Activated CD4-positive, alpha-beta T cell treated with anti-CD3 and anti-CD28 coated beads for 4 hours (primary cell): ENCODE data around the gene ID4.
"Not testable (repeated sequence)": the region's sequence is repeated elsewhere in the genome, so short reads cannot be mapped to it uniquely, and the experiment has no call there.

Source experiments
- DNase-seq, 2 donors: peaks; one replicate each; pipeline ENCODE4 v3.0.0-alpha.2; 2020

ID4 gene

GRCh38 chr6:19834858-19835257, 2.3 kb upstream of the ID4 start:
- DNase-seq: no peak

- no peak for DNase-seq
These were observed 1.6 kb upstream of the ID4 start for GRCh38 chr6:19835605-19836004.

- no peak for DNase-seq
These were observed 606 bp downstream of the ID4 start for GRCh38 chr6:19837511-19838441.

GRCh38 chr6:19838442-19839236, 1.5 kb downstream of the ID4 start:
- DNase-seq: no peak

GRCh38 chr6:19839237-19839546, 2.0 kb downstream of the ID4 start:
- DNase-seq: no peak

GRCh38 chr6:19839788-19840187, 2.6 kb downstream of the ID4 start:
- DNase-seq: no peak

- no peak for DNase-seq
These were observed 4.0 kb downstream of the ID4 start for GRCh38 chr6:19841181-19841580.

- DNase-seq: no peak
These were observed 5.0 kb downstream of the ID4 start for GRCh38 chr6:19842030-19842615.

GRCh38 chr6:19844689-19845088, 7.5 kb downstream of the ID4 start:
- no peak for DNase-seq

GRCh38 chr6:19845266-19846041, 8.3 kb downstream of the ID4 start:
- DNase-seq: no peak

GRCh38 chr6:19848465-19849029, 11.4 kb downstream of the ID4 start:
- no peak for DNase-seq

- DNase-seq: no peak
These were observed 12.0 kb downstream of the ID4 start for GRCh38 chr6:19849196-19849595.

- no peak for DNase-seq
These were observed 12.6 kb downstream of the ID4 start for GRCh38 chr6:19849755-19850154.

- no peak for DNase-seq
These were observed 14.3 kb downstream of the ID4 start for GRCh38 chr6:19851241-19852089.

GRCh38 chr6:19852090-19852457, 14.9 kb downstream of the ID4 start:
- no peak for DNase-seq

GRCh38 chr6:19852927-19853326, 15.8 kb downstream of the ID4 start:
- no peak for DNase-seq

GRCh38 chr6:19854421-19855015, 17.3 kb downstream of the ID4 start:
- DNase-seq: not testable (repeated sequence)

GRCh38 chr6:19855536-19855935, 18.4 kb downstream of the ID4 start:
- no peak for DNase-seq

- no peak for DNase-seq
These were observed 20.0 kb downstream of the ID4 start for GRCh38 chr6:19857139-19857538.

GRCh38 chr6:19857703-19858102, 20.5 kb downstream of the ID4 start:
- DNase-seq: no peak

- no peak for DNase-seq
These were observed 23.2 kb downstream of the ID4 start for GRCh38 chr6:19860235-19860877.
